ENCODE measurements around the gene DOCK4. TPM values are rescaled to one million over a fixed set of nuclear protein-coding genes. Genes with fewer than 3 reads are reported as not detected.

Gene DOCK4
- total and polyA plus RNA-seq, 2 of the 8 experiments (the other 6 are each of a cell fraction or from before 2014, with no cell fraction given) = 5.1 to 23.6 TPM

DNA sequence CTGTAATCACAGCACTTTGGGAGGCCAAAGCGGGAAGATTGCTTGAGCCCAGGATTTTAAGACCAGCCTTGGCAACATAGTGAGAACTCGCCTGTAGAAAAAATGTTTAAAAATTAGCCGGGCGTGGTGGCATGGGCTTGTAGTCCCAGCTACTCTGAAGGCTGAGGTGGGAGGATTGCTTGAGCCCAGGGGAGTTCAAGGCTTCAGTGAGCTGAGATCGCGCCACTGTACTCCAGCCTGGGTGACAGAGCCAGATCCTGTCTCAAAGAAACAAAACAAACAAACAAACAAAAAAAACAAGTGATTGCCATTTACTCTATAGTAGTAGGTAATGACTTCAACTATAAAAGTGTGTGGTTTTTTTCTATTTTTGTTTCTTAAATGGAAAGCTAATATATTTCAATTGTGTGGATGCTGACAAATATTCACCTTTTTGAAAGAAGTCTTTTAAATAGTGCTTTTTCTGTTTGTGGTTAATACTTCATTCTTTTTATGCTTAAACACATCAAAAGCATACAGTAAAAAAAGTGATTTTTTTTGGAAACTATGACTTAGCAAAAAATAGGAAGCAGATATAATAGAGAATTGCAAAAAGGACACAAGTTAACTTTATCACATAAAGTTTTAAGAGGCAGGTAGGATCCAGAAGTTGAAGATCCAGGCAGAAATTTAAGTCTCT lies 48.6 kb upstream of the DOCK4 start:
- no peak overlapping the region for H3K56ac ChIP-seq (replicated peaks; ENCODE audit: insufficient read length, low read depth, low read length)
- no peak overlapping the region for H3K4me3 ChIP-seq (ENCODE audit: extremely low read depth in 1 of 4, insufficient read depth in 2 of 4, low read depth in 3 of 4, low read length in 4 of 4)
- no peak overlapping the region for H4K91ac ChIP-seq (replicated peaks; ENCODE audit: insufficient read length, low read length)
- peaks cover 6 to 8% of the 10 kb centered on the region in 2 experiments for H4K20me1 ChIP-seq (replicated peaks in 1 of 2; ENCODE audit: control insufficient read depth in 1 of 2, insufficient read depth in 2 of 2, low read length in 2 of 2)
- H3K27me3 ChIP-seq (replicated peaks in 1 of 4; ENCODE audit: control insufficient read depth in 3 of 4, extremely low read depth in 1 of 4, insufficient read depth in 3 of 4, low read length in 3 of 4) = peaks cover 2 to 16% (median 9%) of the 10 kb centered on the region in 4 experiments; a peak in 5 of 7 replicates
- H2BK20ac ChIP-seq (ENCODE audit: low read length) = no peak overlapping the region
- H3K9me3 ChIP-seq (ENCODE audit: insufficient read depth in 2 of 2, low read depth in 1 of 2, low read length in 1 of 2) = no peaks in the 10 kb centered on the region
- FAIRE-seq = no peak
- H2BK15ac ChIP-seq (ENCODE audit: low read length) = no peak overlapping the region
- peaks cover 0 to 45% of the 10 kb centered on the region in 2 experiments; a peak in 2 of 4 replicates for H3K79me2 ChIP-seq (ENCODE audit: control insufficient read depth in 1 of 2, insufficient read depth in 2 of 2, low read length in 2 of 2)
- no peak overlapping the region for H2AFZ ChIP-seq (ENCODE audit: low read length)
- H2BK5ac ChIP-seq (ENCODE audit: low read depth, low read length) = no peak overlapping the region
- 79% methylated on average over 6 of the region's 6 CpGs; no CpG with 5 or more reads in 1 of the 2 experiments for WGBS, 2 experiments (ENCODE audit: extremely low coverage in 1 of 2, insufficient coverage in 1 of 2, insufficient read length in 1 of 2, insufficient replicate concordance in 2 of 2, low coverage in 1 of 2, low lambda C conversion rate in 2 of 2, missing lambda C conversion rate in 1 of 2)
- peaks cover 2 to 19% (median 14%) of the 10 kb centered on the region in 4 experiments; a peak in 4 of 7 replicates for H3K4me1 ChIP-seq (replicated peaks in 1 of 4; ENCODE audit: control insufficient read depth in 3 of 4, insufficient read depth in 4 of 4, low read length in 3 of 4)
- H3K4ac ChIP-seq (replicated peaks; ENCODE audit: insufficient read length, low read depth, low read length) = no peak overlapping the region
- H3K9ac ChIP-seq (replicated peaks in 1 of 4; ENCODE audit: extremely low read depth in 1 of 4, low read depth in 3 of 4, low read length in 3 of 4) = no peak overlapping the region
- H3K14ac ChIP-seq (ENCODE audit: insufficient read length) = no peak overlapping the region
- H4K5ac ChIP-seq (ENCODE audit: insufficient read length, low read depth, low read length) = no peak overlapping the region
- H2BK12ac ChIP-seq (ENCODE audit: low read depth, low read length) = no peak overlapping the region
- no peaks in the 10 kb centered on the region for H3K23me2 ChIP-seq (ENCODE audit: low read depth, low read length)
- no peak overlapping the region for H3K4me2 ChIP-seq (ENCODE audit: insufficient read depth in 1 of 2, low read depth in 2 of 2, low read length in 2 of 2)
- no peaks in the 10 kb centered on the region for H3K36me3 ChIP-seq (ENCODE audit: control insufficient read depth in 2 of 4, insufficient read depth in 4 of 4, low read length in 3 of 4)
- no peak overlapping the region for H3K27ac ChIP-seq (ENCODE audit: low read depth, low read length)
- H3K23ac ChIP-seq (ENCODE audit: insufficient read length) = no peak overlapping the region
- no peak overlapping the region for H3K18ac ChIP-seq (ENCODE audit: extremely low read depth, low read length)
- no peak overlapping the region for H2AK5ac ChIP-seq (ENCODE audit: low read depth, low read length)
- no peaks in the 10 kb centered on the region for H3K79me1 ChIP-seq (ENCODE audit: low read depth, low read length)
- ChIA-PET CTCF (ENCODE audit: partially characterized antibody) (interaction anchor here (0.8 kb wide), 1 partner anchor 27 kb away, joined by 3 read pairs; no protein-coding TSS in a partner anchor), POLR2A (ENCODE audit: partially characterized antibody) (no interaction called here)
- H2BK120ac ChIP-seq (replicated peaks; ENCODE audit: low read depth, low read length) = no peak overlapping the region
- no peak overlapping the region for H4K8ac ChIP-seq (ENCODE audit: extremely low read depth, insufficient read depth, low read length)
- no peak for DNase-seq (ENCODE audit: low read depth in 1 of 2, low spot score in 2 of 2)
- TF ChIP-seq MAFK (IDR thresholded peaks at IDR 0.05; ENCODE audit: low read depth, low read length) (no peak), PHF8 (conservative IDR thresholded peaks at IDR 0.05; ENCODE audit: low read depth, low read length) (no peak), KDM4A (IDR thresholded peaks at IDR 0.05; ENCODE audit: low read depth, low read length, severe bottlenecking) (no peak), TCF12 (IDR thresholded peaks at IDR 0.05; ENCODE audit: low read depth, low read length) (no peak), TEAD4 (IDR thresholded peaks at IDR 0.05; ENCODE audit: low read depth, low read length) (no peak), YY1 (IDR thresholded peaks at IDR 0.05; ENCODE audit: low read depth, low read length) (no peak), SIX5 (IDR thresholded peaks at IDR 0.05; ENCODE audit: low read depth, low read length) (no peak), SRF (IDR thresholded peaks at IDR 0.05; ENCODE audit: low read depth, low read length) (no peak), ATF2 (IDR thresholded peaks at IDR 0.05; ENCODE audit: low read length) (no peak), GTF2F1 (IDR thresholded peaks at IDR 0.05; ENCODE audit: borderline replicate concordance, low read depth, low read length) (no peak), KDM1A (IDR thresholded peaks at IDR 0.05; ENCODE audit: borderline replicate concordance, low read length) (no peak), EZH2 (IDR thresholded peaks at IDR 0.05; ENCODE audit: low read depth, low read length, severe bottlenecking) (no peak)

All from H1 (cell line).